Neural cell (in vitro differentiated cells): Measurements from ENCODE around the gene IGF2BP3. TPM values are rescaled to one million over a fixed set of nuclear protein-coding genes. Genes with fewer than 3 reads are reported as not detected.

Experiments
- H2AFZ ChIP-seq: fragments of 200-600, 300-800 bp; sonication (generic), shearing (Covaris generic); 2 replicates; pipeline ENCODE4 v1.6.0; 2014; ENCODE audit warnings: low read depth, mild to moderate bottlenecking, antibody characterized with exemption, low read length, moderate library complexity
- H3F3A ChIP-seq: fragments of 200-600 bp; shearing (Covaris generic); 2 replicates; pipeline ENCODE4 v1.6.1; 2016; ENCODE audit warnings: mild to moderate bottlenecking, moderate library complexity, mixed read lengths, antibody characterized with exemption, low read length; ENCODE audit not compliant: insufficient read depth, poor library complexity, severe bottlenecking
- H3K27ac ChIP-seq: fragments of 200-600, 300-800 bp; sonication (generic), shearing (Covaris generic); 2 replicates; pipeline ENCODE4 v1.5.1; 2014; ENCODE audit warnings: mild to moderate bottlenecking, low read length, moderate library complexity
- H3K27me3 ChIP-seq: fragments of 300-800, 200-600 bp; sonication (generic), shearing (Covaris generic); 2 replicates; pipeline ENCODE4 v1.6.0; 2014; ENCODE audit warnings: mild to moderate bottlenecking, low read depth, low read length, moderate library complexity; ENCODE audit not compliant: insufficient read depth
- H3K36me3 ChIP-seq: fragments of 300-800, 200-600 bp; sonication (generic), shearing (Covaris generic); 2 replicates; pipeline ENCODE4 v1.5.1; 2014; ENCODE audit warnings: mild to moderate bottlenecking, antibody characterized with exemption, low read length, moderate library complexity; ENCODE audit not compliant: insufficient read depth
- H3K4me2 ChIP-seq: fragments of 300-800, 200-600 bp; sonication (generic), shearing (Covaris generic); 2 replicates; pipeline ENCODE4 v1.6.0; 2014; ENCODE audit warnings: mild to moderate bottlenecking, low read length
- H3K4me3 ChIP-seq: fragments of 300-800, 200-600 bp; sonication (generic), shearing (Covaris generic); 2 replicates; pipeline ENCODE4 v1.5.1; 2014; ENCODE audit warnings: mild to moderate bottlenecking, low read length, moderate library complexity
- H3K79me2 ChIP-seq: fragments of 200-600 bp; shearing (Covaris generic); replicated peaks from 2 replicates; pipeline ENCODE4 v1.6.0; 2014; ENCODE audit warnings: mild to moderate bottlenecking, low read length, moderate library complexity; ENCODE audit not compliant: insufficient read depth
- H3K9ac ChIP-seq: fragments of 300-800, 200-600 bp; sonication (generic), shearing (Covaris generic); 2 replicates; pipeline ENCODE4 v1.6.1; 2016; ENCODE audit warnings: mild to moderate bottlenecking, low read length, mixed read lengths
- H3K9me2 ChIP-seq: fragments of 200-600 bp; shearing (Covaris generic); 2 replicates; pipeline ENCODE4 v1.6.1; 2016; ENCODE audit warnings: mild to moderate bottlenecking, low read length, mixed read lengths; ENCODE audit not compliant: insufficient read depth
- H3K9me3 ChIP-seq: fragments of 200-600, 300-800 bp; sonication (generic), shearing (Covaris generic); 2 replicates; pipeline ENCODE4 v1.6.1; 2016; ENCODE audit warnings: mild to moderate bottlenecking, mixed run types, low read length, moderate library complexity, mixed read lengths
- H4K20me1 ChIP-seq: fragments of 200-600 bp; shearing (Covaris generic); 2 replicates; pipeline ENCODE4 v1.6.1; 2016; ENCODE audit warnings: mild to moderate bottlenecking, mixed run types; ENCODE audit not compliant: insufficient read depth
- EP300 ChIP-seq: fragments of 450-650 bp; conservative IDR thresholded peaks from 2 replicates; pipeline ENCODE4 v1.6.1; 2014; ENCODE audit warnings: antibody characterized with exemption, mild to moderate bottlenecking, moderate library complexity; ENCODE audit not compliant: poor library complexity, severe bottlenecking
- EZH2 ChIP-seq: fragments of 200-600, 300-800 bp; shearing (Covaris generic), sonication (generic); IDR thresholded peaks from 2 replicates; pipeline ENCODE4 v1.6.1; 2014; ENCODE audit warnings: antibody characterized with exemption, low read length, borderline replicate concordance, mild to moderate bottlenecking; ENCODE audit not compliant: insufficient read depth, poor library complexity, severe bottlenecking
- MXI1 ChIP-seq: fragments of 450-650 bp; conservative IDR thresholded peaks from 2 replicates; pipeline ENCODE4 v1.6.1; 2014; ENCODE audit warnings: antibody characterized with exemption, mild to moderate bottlenecking; ENCODE audit not compliant: poor library complexity, severe bottlenecking
- POLR2AphosphoS5 ChIP-seq: IDR thresholded peaks from 2 replicates; pipeline ENCODE4 v1.6.1; 2012
- RAD21 ChIP-seq: fragments of 450-650 bp; conservative IDR thresholded peaks from 2 replicates; pipeline ENCODE4 v1.6.1; 2014; ENCODE audit warnings: antibody characterized with exemption, mild to moderate bottlenecking, moderate library complexity
- REST ChIP-seq: IDR thresholded peaks from 2 replicates; pipeline ENCODE4 v1.6.1; 2012; ENCODE audit warnings: borderline replicate concordance
- SMC3 ChIP-seq: fragments of 450-650 bp; conservative IDR thresholded peaks from 2 replicates; pipeline ENCODE4 v1.6.1; 2014; ENCODE audit warnings: antibody characterized with exemption, mild to moderate bottlenecking, moderate library complexity; ENCODE audit not compliant: poor library complexity
- TAF1 ChIP-seq: IDR thresholded peaks from 2 replicates; pipeline ENCODE4 v1.6.1; 2012; ENCODE audit warnings: low read depth
- polyA plus RNA-seq: library from polyadenylated mRNA; depleted of rRNA; stranded (reverse); fragments of >200 nt; gene quantifications from 2 replicates; pipeline ENCODE4 v1.2.3, GENCODE V29; 2014
- TF ChIP-seq, protein P1 (sequence below): fragments of 450-650 bp; IDR thresholded peaks from 2 replicates; pipeline ENCODE4 v1.5.1; 2014; ENCODE audit warnings: antibody characterized with exemption, mild to moderate bottlenecking, moderate library complexity; ENCODE audit not compliant: poor library complexity, severe bottlenecking

IGF2BP3 gene
- polyA plus RNA-seq, 1 donor from 2014 or later, result 29.6 TPM

- no peaks in the 10 kb centered on the region for H3F3A ChIP-seq
- H3K27ac ChIP-seq, result no peak overlapping the region
- TF ChIP-seq EP300, result no peak
- TF ChIP-seq, protein P1, sequence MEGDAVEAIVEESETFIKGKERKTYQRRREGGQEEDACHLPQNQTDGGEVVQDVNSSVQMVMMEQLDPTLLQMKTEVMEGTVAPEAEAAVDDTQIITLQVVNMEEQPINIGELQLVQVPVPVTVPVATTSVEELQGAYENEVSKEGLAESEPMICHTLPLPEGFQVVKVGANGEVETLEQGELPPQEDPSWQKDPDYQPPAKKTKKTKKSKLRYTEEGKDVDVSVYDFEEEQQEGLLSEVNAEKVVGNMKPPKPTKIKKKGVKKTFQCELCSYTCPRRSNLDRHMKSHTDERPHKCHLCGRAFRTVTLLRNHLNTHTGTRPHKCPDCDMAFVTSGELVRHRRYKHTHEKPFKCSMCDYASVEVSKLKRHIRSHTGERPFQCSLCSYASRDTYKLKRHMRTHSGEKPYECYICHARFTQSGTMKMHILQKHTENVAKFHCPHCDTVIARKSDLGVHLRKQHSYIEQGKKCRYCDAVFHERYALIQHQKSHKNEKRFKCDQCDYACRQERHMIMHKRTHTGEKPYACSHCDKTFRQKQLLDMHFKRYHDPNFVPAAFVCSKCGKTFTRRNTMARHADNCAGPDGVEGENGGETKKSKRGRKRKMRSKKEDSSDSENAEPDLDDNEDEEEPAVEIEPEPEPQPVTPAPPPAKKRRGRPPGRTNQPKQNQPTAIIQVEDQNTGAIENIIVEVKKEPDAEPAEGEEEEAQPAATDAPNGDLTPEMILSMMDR, result no peak
- TF ChIP-seq RAD21, result no peak
- TF ChIP-seq SMC3, result no peak
- TF ChIP-seq TAF1, result no peak
- no peak for TF ChIP-seq MXI1
- no peak for TF ChIP-seq POLR2AphosphoS5
- TF ChIP-seq EZH2, result no peak
- peaks cover 3% of the 10 kb centered on the region for H3K9me3 ChIP-seq
- H3K9me2 ChIP-seq, result no peaks in the 10 kb centered on the region
- peaks cover 4% of the 10 kb centered on the region for H3K36me3 ChIP-seq
- H3K4me3 ChIP-seq, result no peak overlapping the region
- H4K20me1 ChIP-seq, result no peaks in the 10 kb centered on the region
- H2AFZ ChIP-seq, result no peak overlapping the region
- no peak overlapping the region for H3K9ac ChIP-seq
- no peaks in the 10 kb centered on the region for H3K79me2 ChIP-seq
- no peaks in the 10 kb centered on the region for H3K27me3 ChIP-seq
- no peak overlapping the region for H3K4me2 ChIP-seq
Measured at GRCh38 chr7:23332910-23333612, 137.2 kb downstream of the IGF2BP3 start.

- Histone ChIP-seq H2AFZ (no peak overlapping the region), H3F3A (no peaks in the 10 kb centered on the region), H3K9ac (no peak overlapping the region), H3K9me3 (no peaks in the 10 kb centered on the region), H4K20me1 (no peaks in the 10 kb centered on the region), H3K9me2 (no peaks in the 10 kb centered on the region), H3K36me3 (peaks cover 4% of the 10 kb centered on the region), H3K4me2 (no peak overlapping the region), H3K79me2 (no peaks in the 10 kb centered on the region), H3K27me3 (no peaks in the 10 kb centered on the region), H3K27ac (no peak overlapping the region), H3K4me3 (no peak overlapping the region)
- TF ChIP-seq MXI1 (no peak), RAD21 (no peak), TAF1 (no peak), REST (no peak), POLR2AphosphoS5 (no peak), SMC3 (no peak), EP300 (no peak), EZH2 (no peak)
- TF ChIP-seq, protein P1, result no peak
Measured at GRCh38 chr7:23332193-23332592, 138.1 kb downstream of the IGF2BP3 start.
